HepG2 (cell line): ENCODE measurements around the gene MIGA2. TPM values are rescaled to one million over a fixed set of nuclear protein-coding genes. Genes with fewer than 3 reads are reported as not detected.
A peak's percentile ranks its signal among the peaks of the same experiment; 100 is the strongest.

Source experiments
- AGO2 ChIP-seq: fragments of 200-400 bp; formaldehyde crosslinking; optimal IDR thresholded peaks from 2 replicates; pipeline ENCODE3; 2017; ENCODE audit warnings: mild to moderate bottlenecking, low read depth, low read length, moderate library complexity
- ATAD3A ChIP-seq: sonication (generic); formaldehyde crosslinking; IDR thresholded peaks from 2 replicates; pipeline ENCODE4 v1.4.0; 2020; ENCODE audit warnings: missing genetic modification reagents
- BRD4 ChIP-seq: sonication (generic); formaldehyde crosslinking; IDR thresholded peaks from 2 replicates; pipeline ENCODE4 v1.4.0; 2020; ENCODE audit warnings: missing genetic modification reagents
- CBFB ChIP-seq: sonication (generic); formaldehyde crosslinking; IDR thresholded peaks from 2 replicates; pipeline ENCODE4 v1.4.0; 2020; ENCODE audit warnings: missing genetic modification reagents
- GABPB1 ChIP-seq: IDR thresholded peaks from 2 replicates; pipeline ENCODE4 v1.6.1; 2016; ENCODE audit warnings: mild to moderate bottlenecking, missing genetic modification reagents, moderate library complexity, missing compliant biosample characterization
- HNRNPLL ChIP-seq: fragments of 200-400 bp; formaldehyde crosslinking; IDR thresholded peaks from 2 replicates; pipeline ENCODE4 v1.6.1; 2017; ENCODE audit warnings: mild to moderate bottlenecking, low read depth, low read length; ENCODE audit not compliant: poor library complexity, severe bottlenecking
- KDM2A ChIP-seq: sonication (generic); formaldehyde crosslinking; IDR thresholded peaks from 2 replicates; pipeline ENCODE4 v1.4.0; 2020; ENCODE audit warnings: low read depth, missing genetic modification reagents, borderline replicate concordance
- KDM5B ChIP-seq: sonication (generic); formaldehyde crosslinking; IDR thresholded peaks from 2 replicates; pipeline ENCODE4 v1.4.0; 2020; ENCODE audit warnings: missing genetic modification reagents, mild to moderate bottlenecking, borderline replicate concordance
- NAIF1 ChIP-seq: sonication (generic); formaldehyde crosslinking; IDR thresholded peaks from 2 replicates; pipeline ENCODE4 v1.5.0; 2020; ENCODE audit warnings: mild to moderate bottlenecking, missing genetic modification reagents, borderline replicate concordance
- NFATC3 ChIP-seq: sonication (generic); formaldehyde crosslinking; IDR thresholded peaks from 2 replicates; pipeline ENCODE4 v1.5.1; 2020; ENCODE audit warnings: mild to moderate bottlenecking, missing genetic modification reagents
- NFKB2 ChIP-seq: sonication (generic); formaldehyde crosslinking; IDR thresholded peaks from 2 replicates; pipeline ENCODE4 v1.4.0; 2020; ENCODE audit warnings: missing genetic modification reagents, borderline replicate concordance
- RBFOX2 ChIP-seq: fragments of 200-400 bp; formaldehyde crosslinking; IDR thresholded peaks from 2 replicates; pipeline ENCODE4 v1.6.1; 2017; ENCODE audit warnings: low read depth, mild to moderate bottlenecking, low read length
- TEAD3 ChIP-seq: optimal IDR thresholded peaks from 2 replicates; pipeline ENCODE3; 2016; ENCODE audit warnings: borderline replicate concordance
- ZBTB42 ChIP-seq: sonication (generic); formaldehyde crosslinking; IDR thresholded peaks from 2 replicates; pipeline ENCODE4 v1.5.0; 2020; ENCODE audit warnings: mild to moderate bottlenecking, missing genetic modification reagents
- ZNF562 ChIP-seq: sonication (generic); formaldehyde crosslinking; IDR thresholded peaks from 2 replicates; pipeline ENCODE4 v1.8.0; 2022; ENCODE audit warnings: missing genetic modification reagents, borderline replicate concordance
- ZNF589 ChIP-seq: sonication (generic); formaldehyde crosslinking; conservative IDR thresholded peaks from 2 replicates; pipeline ENCODE4 v1.8.0; 2022; ENCODE audit warnings: mild to moderate bottlenecking, moderate library complexity, missing genetic modification reagents
- polyA plus RNA-seq, 8 experiments: library from polyadenylated mRNA; depleted of rRNA in 3 of 8; stranded (reverse) in 7 of 8; unstranded in 1 of 8; fragments of >200 nt; fragmentation: Illumina TruSeq in 4 of 8; extraction: Trizol in 4 of 8; gene quantifications; 2 replicates each; pipeline versions ENCODE4 v1.2.1 to v1.2.3, GENCODE V29; 2011 to 2016; ENCODE audit warnings: low read depth in 4 of 8, missing spikeins in 1 of 8, mixed read lengths in 1 of 8; ENCODE audit not compliant: insufficient read depth in 1 of 8
- total RNA-seq, 5 experiments: library from RNA; depleted of rRNA; stranded (reverse); fragments of >200 nt; fragmentation: Illumina TruSeq; extraction: Trizol; gene quantifications; 2 replicates each; pipeline ENCODE4 v1.2.3, GENCODE V29; 2016; ENCODE audit warnings: low read depth in 1 of 5
- TF ChIP-seq, protein P1 (sequence below): sonication (generic); formaldehyde crosslinking; conservative IDR thresholded peaks from 2 replicates; pipeline ENCODE4 v1.4.0; 2020; ENCODE audit warnings: missing genetic modification reagents
- TF ChIP-seq, protein P2 (sequence below): sonication (generic); formaldehyde crosslinking; conservative IDR thresholded peaks from 2 replicates; pipeline ENCODE4 v1.4.0; 2020; ENCODE audit warnings: missing genetic modification reagents

The MIGA2 gene
- total and polyA plus RNA-seq, 2 of the 13 experiments (the other 11 are each of a cell fraction or from before 2014, with no cell fraction given) = 10.8 to 17.1 TPM

DNA sequence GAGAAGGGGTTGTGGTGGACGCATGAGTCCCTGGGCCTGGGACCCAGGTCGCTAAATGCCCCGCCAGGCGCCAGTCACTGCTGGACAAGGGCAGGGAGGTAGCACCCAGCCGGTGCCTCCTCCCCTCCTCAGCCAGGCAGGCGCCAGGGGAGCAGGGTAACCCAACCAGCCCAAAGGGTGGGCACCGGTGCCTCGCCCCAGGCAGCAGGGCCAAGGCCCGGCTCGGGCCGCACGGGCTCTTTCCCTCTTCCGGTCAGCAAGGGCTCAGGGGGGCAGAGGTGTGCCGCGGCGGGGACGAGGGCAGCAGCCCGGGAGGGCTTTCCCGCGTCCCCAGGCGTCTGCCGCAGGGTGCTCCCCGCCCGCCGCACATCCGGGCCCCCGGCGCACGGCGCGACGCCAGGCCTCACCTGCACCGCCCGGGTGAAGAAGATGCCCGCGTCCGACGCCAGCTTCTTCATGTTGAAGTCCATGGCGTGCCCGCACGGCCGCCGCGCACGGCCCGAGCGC, 8.7 kb upstream of the MIGA2 start (continued):
- TF ChIP-seq BRD4 (CRISPR knock-in tag) (no peak), RBFOX2 (peak; percentile 44; the same call in 1 of the 2 replicates), ZNF589 (CRISPR knock-in tag) (0 out of 2 replicates have a peak, but pooled peaks have one; percentile 24), HNRNPLL (peak; percentile 48), KDM2A (peak; percentile 30; the same call in 1 of the 2 replicates), CBFB (CRISPR knock-in tag) (peak; percentile 48; the same call in 1 of the 2 replicates), TEAD3 (CRISPR knock-in tag) (no peak), ZBTB42 (CRISPR knock-in tag) (0 out of 2 replicates have a peak, but pooled peaks have one; percentile 55), GABPB1 (CRISPR knock-in tag) (peak; percentile 66; the same call in 1 of the 2 replicates), ATAD3A (CRISPR knock-in tag) (no peak), NAIF1 (CRISPR knock-in tag) (no peak), NFATC3 (no peak), AGO2 (peak; percentile 54), NFKB2 (peak; percentile 21; the same call in 1 of the 2 replicates), KDM5B (CRISPR knock-in tag) (peak; percentile 73; the same call in 1 of the 2 replicates), ZNF562 (0 out of 2 replicates have a peak, but pooled peaks have one; percentile 25)
- TF ChIP-seq, protein P1, sequence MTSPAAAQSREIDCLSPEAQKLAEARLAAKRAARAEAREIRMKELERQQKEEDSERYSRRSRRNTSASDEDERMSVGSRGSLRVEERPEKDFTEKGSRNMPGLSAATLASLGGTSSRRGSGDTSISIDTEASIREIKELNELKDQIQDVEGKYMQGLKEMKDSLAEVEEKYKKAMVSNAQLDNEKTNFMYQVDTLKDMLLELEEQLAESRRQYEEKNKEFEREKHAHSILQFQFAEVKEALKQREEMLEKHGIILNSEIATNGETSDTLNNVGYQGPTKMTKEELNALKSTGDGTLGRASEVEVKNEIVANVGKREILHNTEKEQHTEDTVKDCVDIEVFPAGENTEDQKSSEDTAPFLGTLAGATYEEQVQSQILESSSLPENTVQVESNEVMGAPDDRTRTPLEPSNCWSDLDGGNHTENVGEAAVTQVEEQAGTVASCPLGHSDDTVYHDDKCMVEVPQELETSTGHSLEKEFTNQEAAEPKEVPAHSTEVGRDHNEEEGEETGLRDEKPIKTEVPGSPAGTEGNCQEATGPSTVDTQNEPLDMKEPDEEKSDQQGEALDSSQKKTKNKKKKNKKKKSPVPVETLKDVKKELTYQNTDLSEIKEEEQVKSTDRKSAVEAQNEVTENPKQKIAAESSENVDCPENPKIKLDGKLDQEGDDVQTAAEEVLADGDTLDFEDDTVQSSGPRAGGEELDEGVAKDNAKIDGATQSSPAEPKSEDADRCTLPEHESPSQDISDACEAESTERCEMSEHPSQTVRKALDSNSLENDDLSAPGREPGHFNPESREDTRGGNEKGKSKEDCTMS (CRISPR knock-in tag) = no peak
- TF ChIP-seq, protein P2, sequence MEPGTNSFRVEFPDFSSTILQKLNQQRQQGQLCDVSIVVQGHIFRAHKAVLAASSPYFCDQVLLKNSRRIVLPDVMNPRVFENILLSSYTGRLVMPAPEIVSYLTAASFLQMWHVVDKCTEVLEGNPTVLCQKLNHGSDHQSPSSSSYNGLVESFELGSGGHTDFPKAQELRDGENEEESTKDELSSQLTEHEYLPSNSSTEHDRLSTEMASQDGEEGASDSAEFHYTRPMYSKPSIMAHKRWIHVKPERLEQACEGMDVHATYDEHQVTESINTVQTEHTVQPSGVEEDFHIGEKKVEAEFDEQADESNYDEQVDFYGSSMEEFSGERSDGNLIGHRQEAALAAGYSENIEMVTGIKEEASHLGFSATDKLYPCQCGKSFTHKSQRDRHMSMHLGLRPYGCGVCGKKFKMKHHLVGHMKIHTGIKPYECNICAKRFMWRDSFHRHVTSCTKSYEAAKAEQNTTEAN (CRISPR knock-in tag) = 0 out of 2 replicates have a peak, but pooled peaks have one; percentile 13
